ENCODE results near the gene STK24. TPM values are rescaled to one million over a fixed set of nuclear protein-coding genes. Genes with fewer than 3 reads are reported as not detected.

STK24 gene
- polyA plus RNA-seq, 1 donor from 2014 or later = 22.9 TPM

DNA sequence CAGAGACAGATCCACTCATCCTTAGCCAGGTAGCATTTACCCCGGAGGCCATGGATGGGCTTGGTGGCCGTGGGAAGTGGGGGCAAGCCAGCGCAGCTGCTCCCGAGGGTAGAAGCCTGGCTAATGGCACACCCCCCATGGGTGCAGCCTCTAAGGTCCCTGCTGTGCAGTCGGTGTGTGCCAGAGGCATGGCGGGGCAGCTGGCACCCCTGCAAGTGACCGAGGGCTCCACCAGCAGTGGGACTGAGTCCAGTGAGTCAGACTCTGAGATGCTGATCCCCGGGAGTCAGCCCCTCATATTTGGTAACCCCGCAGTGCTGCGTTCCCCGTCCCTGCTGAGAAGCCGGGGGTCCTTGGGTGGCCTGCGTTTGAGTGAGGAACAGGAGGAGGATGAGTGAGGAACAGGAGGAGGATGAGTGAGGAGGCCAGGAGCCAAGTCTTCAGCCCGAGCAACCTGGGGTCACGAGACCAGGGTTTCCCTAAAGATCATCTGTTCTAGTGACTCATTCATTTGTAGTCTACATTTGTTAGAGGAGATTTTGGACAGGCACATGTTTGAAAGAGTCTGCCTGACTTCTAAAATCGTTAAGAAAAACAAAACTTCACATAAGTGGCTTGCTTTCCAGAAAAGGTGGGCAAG is 180.7 kb downstream of the STK24 start:
- Mint-ChIP-seq H3K36me3 (no peaks in the 10 kb centered on the region), H3K4me3 (no peak overlapping the region), H3K4me1 (no peaks in the 10 kb centered on the region), H3K27ac (no peak overlapping the region), H3K9me3 (no peaks in the 10 kb centered on the region), H3K27me3 (peaks cover 6% of the 10 kb centered on the region)

Other genes with a start within 250 kb of the STK24 start
- gene SLC15A1, start 175.6 kb upstream of the STK24 start, polyA plus RNA-seq = not detected

All from IgD-negative memory B cell (primary cell).